ENCODE data around the gene ADCK1. TPM values are rescaled to one million over a fixed set of nuclear protein-coding genes. Genes with fewer than 3 reads are reported as not detected.
"Not testable (repeated sequence)": the region's sequence is repeated elsewhere in the genome, so short reads cannot be mapped to it uniquely, and the experiment has no call there.

The ADCK1 gene
- total and polyA plus RNA-seq, 2 donors (not counting 3 experiments of a cell fraction or from before 2014, with no cell fraction given), result 4.2 to 6.9 TPM

GRCh38 chr14:77793255-77793654 lies 6.7 kb upstream of the ADCK1 start:
- CTCF ChIA-PET; POLR2A ChIA-PET; H4K20me1 ChIP-seq (replicated peaks; ENCODE audit: control insufficient read depth, extremely low read depth, insufficient read depth, low read length): not testable (repeated sequence)

DNA sequence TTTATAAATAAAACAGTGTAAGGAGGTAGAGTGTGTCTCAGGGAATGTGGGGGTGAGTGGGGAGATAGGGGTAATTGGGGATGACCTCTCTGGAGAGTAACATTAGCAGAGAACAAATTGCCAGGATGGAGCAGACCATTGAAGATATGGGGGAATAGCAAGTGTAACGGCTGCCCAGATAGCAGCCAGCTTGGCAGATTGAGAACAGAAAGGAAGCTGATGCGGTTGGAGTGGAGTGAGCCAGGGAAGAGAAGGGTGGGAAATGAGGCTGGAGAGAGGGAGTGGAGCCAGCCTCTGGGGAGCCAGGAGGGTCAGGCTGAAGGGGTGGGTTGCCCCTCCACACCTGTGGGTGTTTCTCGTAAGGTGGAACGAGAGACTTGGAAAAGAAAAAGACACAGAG lies 5.6 kb upstream of the ADCK1 start:
- Histone ChIP-seq H2AFZ (ENCODE audit: low read depth, low read length) (no peak overlapping the region), H3K27me3 (ENCODE audit: control insufficient read depth in 2 of 2, insufficient read depth in 2 of 2, low read length in 2 of 2) (peaks cover 1 to 4% of the 10 kb centered on the region in 2 experiments), H3K79me2 (ENCODE audit: control insufficient read depth, insufficient read depth, low read length) (no peaks in the 10 kb centered on the region), H3K27ac (ENCODE audit: insufficient read depth, low read depth, low read length) (no peak overlapping the region), H3K4me1 (ENCODE audit: control insufficient read depth, extremely low read depth, insufficient read depth, low read length) (no peaks in the 10 kb centered on the region), H3K9ac (replicated peaks; ENCODE audit: extremely low read depth, insufficient read depth, low read length) (no peak overlapping the region), H4K20me1 (replicated peaks; ENCODE audit: control insufficient read depth, extremely low read depth, insufficient read depth, low read length) (no peaks in the 10 kb centered on the region), H3K9me1 (replicated peaks; ENCODE audit: control insufficient read depth, extremely low read depth, insufficient read depth, low read length) (no peaks in the 10 kb centered on the region), H3K4me2 (ENCODE audit: insufficient read depth, low read length) (no peak overlapping the region), H3K4me3 (replicated peaks in 1 of 3; ENCODE audit: insufficient read depth in 1 of 3, low read depth in 1 of 3, low read length in 3 of 3) (no peak overlapping the region), H3K36me3 (ENCODE audit: control insufficient read depth in 2 of 2, extremely low read depth in 1 of 2, insufficient read depth in 2 of 2, low read length in 2 of 2) (no peaks in the 10 kb centered on the region), H3K9me3 (replicated peaks; ENCODE audit: control insufficient read depth, insufficient read depth, low read length) (no peaks in the 10 kb centered on the region)
- ChIA-PET CTCF (no interaction called here), POLR2A (no interaction called here)
- intact Hi-C loops (cut with micrococcal nuclease) (no loop called here), dilution Hi-C loops (cut with MboI; ENCODE audit: extremely low pct_ligation_motif_present, low sequenced_read_pairs) (no loop called here)
- DNase-seq (ENCODE audit: low read depth, low spot score) (no peak), FAIRE-seq (no peak)
- TF ChIP-seq JUN (IDR thresholded peaks at IDR 0.05; ENCODE audit: borderline replicate concordance, insufficient read depth, insufficient read length, low read depth) (no peak), FOS (IDR thresholded peaks at IDR 0.05; ENCODE audit: borderline replicate concordance, insufficient read depth, low read length) (no peak)
- BruUV-seq (replicated peaks), result no TSS peak

More at GRCh38 chr14:77793255-77793654, 6.7 kb upstream of the ADCK1 start:
- H3K36me3 ChIP-seq (ENCODE audit: control insufficient read depth in 2 of 2, extremely low read depth in 1 of 2, insufficient read depth in 2 of 2, low read length in 2 of 2); H3K27me3 ChIP-seq (ENCODE audit: control insufficient read depth in 2 of 2, insufficient read depth in 2 of 2, low read length in 2 of 2); intact Hi-C loops (cut with micrococcal nuclease); H3K9me3 ChIP-seq (replicated peaks; ENCODE audit: control insufficient read depth, insufficient read depth, low read length); FAIRE-seq; dilution Hi-C loops (cut with MboI; ENCODE audit: extremely low pct_ligation_motif_present, low sequenced_read_pairs); BruUV-seq (replicated peaks); DNase-seq (ENCODE audit: low read depth, low spot score); H2AFZ ChIP-seq (ENCODE audit: low read depth, low read length); H3K9ac ChIP-seq (replicated peaks; ENCODE audit: extremely low read depth, insufficient read depth, low read length); H3K79me2 ChIP-seq (ENCODE audit: control insufficient read depth, insufficient read depth, low read length); H3K4me3 ChIP-seq (replicated peaks in 1 of 3; ENCODE audit: insufficient read depth in 1 of 3, low read depth in 1 of 3, low read length in 3 of 3); H3K9me1 ChIP-seq (replicated peaks; ENCODE audit: control insufficient read depth, extremely low read depth, insufficient read depth, low read length); H3K27ac ChIP-seq (ENCODE audit: insufficient read depth, low read depth, low read length); H3K4me1 ChIP-seq (ENCODE audit: control insufficient read depth, extremely low read depth, insufficient read depth, low read length); H3K4me2 ChIP-seq (ENCODE audit: insufficient read depth, low read length): not testable (repeated sequence)

DNA sequence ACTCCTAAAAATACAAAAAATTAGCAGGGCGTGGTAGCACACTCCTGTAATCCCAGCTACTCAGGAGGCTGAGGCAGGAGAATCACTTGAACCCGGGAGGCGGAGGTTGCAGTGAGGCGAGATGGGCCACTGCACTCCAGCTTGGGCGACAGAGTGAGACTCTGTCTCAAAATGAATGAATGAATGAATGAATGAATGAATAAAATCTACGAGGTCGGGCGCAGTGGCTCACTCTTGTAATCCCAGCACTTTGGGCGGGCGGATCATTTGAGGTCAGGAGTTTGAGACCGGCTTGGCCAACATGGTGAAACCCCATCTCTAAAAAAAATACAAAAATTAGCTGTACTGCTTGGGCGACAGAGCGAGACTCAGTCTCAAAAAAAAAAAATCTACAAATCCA lies 453 bp upstream of the ADCK1 start:
- BruUV-seq (replicated peaks); H3K36me3 ChIP-seq (ENCODE audit: control insufficient read depth in 2 of 2, extremely low read depth in 1 of 2, insufficient read depth in 2 of 2, low read length in 2 of 2); H3K27me3 ChIP-seq (ENCODE audit: control insufficient read depth in 2 of 2, insufficient read depth in 2 of 2, low read length in 2 of 2); H3K9me1 ChIP-seq (replicated peaks; ENCODE audit: control insufficient read depth, extremely low read depth, insufficient read depth, low read length); DNase-seq (ENCODE audit: low read depth, low spot score); H3K79me2 ChIP-seq (ENCODE audit: control insufficient read depth, insufficient read depth, low read length); POLR2A ChIA-PET; intact Hi-C loops (cut with micrococcal nuclease); H3K9me3 ChIP-seq (replicated peaks; ENCODE audit: control insufficient read depth, insufficient read depth, low read length); FAIRE-seq; H3K4me1 ChIP-seq (ENCODE audit: control insufficient read depth, extremely low read depth, insufficient read depth, low read length); H3K27ac ChIP-seq (ENCODE audit: insufficient read depth, low read depth, low read length); H3K9ac ChIP-seq (replicated peaks; ENCODE audit: extremely low read depth, insufficient read depth, low read length); H4K20me1 ChIP-seq (replicated peaks; ENCODE audit: control insufficient read depth, extremely low read depth, insufficient read depth, low read length); dilution Hi-C loops (cut with MboI; ENCODE audit: extremely low pct_ligation_motif_present, low sequenced_read_pairs): not testable (repeated sequence)
- H3K4me2 ChIP-seq (ENCODE audit: insufficient read depth, low read length), result peak overlapping the region; percentile 51
- peak overlapping the region; percentile 29 to 69 (median 62) for H3K4me3 ChIP-seq (replicated peaks in 1 of 3; ENCODE audit: insufficient read depth in 1 of 3, low read depth in 1 of 3, low read length in 3 of 3)
- peak overlapping the region; percentile 85 for H2AFZ ChIP-seq (ENCODE audit: low read depth, low read length)
- CTCF ChIA-PET, result interaction anchor here (1.4 to 1.6 kb wide), 4 partner anchors 9 to 145 kb away, joined by 3 to 16 read pairs (median 6); partner anchors contain the start of gene SNW1
